Inferior parietal cortex (tissue), 1 donor: ENCODE measurements around the gene LRP1.

ENCODE experiments used
- DNase-seq: peaks from one replicate; pipeline ENCODE4 v3.0.0-alpha.2; 2016; ENCODE audit errors: extremely low spot score

The LRP1 gene

DNA sequence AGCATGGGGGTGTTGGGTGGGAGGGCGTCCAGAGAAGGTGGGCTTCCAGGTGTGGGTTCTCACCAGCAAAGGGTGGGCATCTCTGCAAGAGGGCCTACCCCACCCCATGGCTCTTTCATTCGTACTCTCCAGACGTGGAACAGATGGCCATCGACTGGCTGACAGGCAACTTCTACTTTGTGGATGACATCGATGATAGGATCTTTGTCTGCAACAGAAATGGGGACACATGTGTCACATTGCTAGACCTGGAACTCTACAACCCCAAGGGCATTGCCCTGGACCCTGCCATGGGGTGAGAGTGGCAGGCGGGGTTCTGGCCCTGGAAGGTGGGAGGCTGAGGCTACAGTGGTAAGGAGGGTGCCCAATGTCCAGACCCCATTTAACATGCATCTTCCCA, 25.8 kb downstream of the LRP1 start:
- no peak for DNase-seq

DNA sequence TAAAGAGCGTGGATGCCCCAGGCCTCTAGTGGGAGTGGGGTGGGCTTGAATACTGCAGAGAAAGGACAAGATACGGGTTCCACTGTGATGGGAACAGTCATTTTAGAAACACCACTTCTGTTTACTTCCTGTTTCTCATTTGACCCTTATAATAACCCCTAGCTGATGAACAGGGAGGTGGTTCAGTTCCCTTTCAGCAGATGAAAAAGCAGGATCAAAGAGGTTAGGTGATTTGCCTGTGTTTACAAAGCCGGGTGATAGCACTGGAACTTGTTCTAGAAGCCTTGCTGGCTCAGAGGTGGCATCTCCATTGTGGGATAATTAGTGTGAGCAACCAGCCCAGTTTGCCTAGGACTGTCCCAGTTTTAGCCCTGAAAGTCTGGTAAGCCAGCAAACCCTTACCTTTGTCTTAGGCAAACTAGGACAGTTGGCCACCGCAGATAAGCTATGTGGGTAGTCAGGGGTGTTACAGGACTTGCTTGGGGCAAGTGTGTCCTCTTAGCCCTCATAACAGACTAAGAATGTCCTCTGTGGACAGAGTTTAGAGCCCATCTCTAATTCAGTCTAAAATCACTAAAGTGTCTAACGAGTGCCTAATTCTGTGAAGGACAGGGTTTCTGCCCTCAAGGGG, 26.6 kb downstream of the LRP1 start:
- no peak for DNase-seq

DNA sequence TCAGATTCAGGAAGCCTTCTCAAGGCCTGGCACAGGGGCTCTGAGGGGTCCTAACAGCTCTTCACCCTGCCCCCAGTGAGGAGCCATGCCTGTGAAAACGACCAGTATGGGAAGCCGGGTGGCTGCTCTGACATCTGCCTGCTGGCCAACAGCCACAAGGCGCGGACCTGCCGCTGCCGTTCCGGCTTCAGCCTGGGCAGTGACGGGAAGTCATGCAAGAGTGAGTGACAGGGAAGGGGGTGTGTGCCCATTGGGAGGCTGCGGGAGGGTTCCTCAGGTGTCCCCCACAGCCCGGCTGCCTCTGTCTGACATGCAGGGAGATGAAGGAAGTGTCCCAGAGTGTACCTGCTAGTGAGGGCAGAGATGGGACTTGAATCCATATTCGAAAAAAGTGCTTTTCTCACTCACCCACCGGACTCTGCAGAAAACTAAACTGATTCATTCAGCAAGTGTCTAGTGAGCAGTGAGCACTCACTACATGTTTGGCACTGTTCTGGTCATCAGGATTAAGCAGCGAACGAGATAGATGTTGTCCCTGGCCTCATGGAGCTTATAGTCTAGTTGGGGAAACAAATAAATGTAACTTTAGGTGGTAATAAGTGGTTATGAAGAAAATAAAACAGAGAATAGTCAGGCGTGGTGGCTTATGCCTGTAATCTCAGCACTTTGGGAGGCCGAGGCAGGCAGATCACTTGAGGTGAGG, 28.6 kb downstream of the LRP1 start:
- DNase-seq = no peak

DNA sequence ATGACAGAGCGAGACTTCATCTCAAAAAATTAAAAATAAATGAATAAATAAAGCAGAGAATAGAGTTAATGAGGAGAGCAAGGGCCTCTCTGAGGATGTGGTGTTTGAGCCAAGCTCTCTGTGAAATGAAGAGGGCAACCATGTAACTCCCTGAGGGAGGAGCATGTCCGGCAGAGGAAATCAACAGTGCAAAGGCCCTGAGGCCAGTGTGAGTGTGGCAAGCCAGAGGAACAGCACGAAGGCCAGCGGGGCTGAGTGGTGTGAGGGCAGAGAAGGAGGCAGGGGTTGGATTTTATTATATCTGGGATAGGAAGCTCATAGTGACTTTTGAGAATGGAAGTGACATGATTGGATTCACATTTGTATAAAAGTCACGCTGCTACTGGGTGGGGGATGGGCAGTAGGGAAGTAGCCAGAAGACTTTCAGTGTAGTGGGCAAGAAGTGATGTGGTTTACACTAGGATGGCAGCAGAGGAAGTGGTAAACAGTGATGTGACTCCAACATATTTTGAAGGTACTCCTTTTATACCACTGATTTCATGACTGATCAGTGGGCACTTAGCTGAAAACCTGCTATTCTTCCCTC, 29.4 kb downstream of the LRP1 start:
- DNase-seq = no peak

DNA sequence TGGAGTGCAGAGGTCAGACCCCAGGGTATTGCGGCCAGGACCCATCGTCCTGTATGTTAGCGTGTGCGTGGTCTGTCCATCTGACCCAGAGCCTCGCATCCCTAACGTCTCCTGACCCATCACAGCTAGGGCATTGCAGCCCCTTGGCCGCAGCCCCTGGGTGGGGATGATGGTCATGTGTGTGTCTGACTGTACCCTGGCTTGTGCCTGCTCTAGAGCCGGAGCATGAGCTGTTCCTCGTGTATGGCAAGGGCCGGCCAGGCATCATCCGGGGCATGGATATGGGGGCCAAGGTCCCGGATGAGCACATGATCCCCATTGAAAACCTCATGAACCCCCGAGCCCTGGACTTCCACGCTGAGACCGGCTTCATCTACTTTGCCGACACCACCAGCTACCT, 29.9 kb downstream of the LRP1 start:
- no peak for DNase-seq

DNA sequence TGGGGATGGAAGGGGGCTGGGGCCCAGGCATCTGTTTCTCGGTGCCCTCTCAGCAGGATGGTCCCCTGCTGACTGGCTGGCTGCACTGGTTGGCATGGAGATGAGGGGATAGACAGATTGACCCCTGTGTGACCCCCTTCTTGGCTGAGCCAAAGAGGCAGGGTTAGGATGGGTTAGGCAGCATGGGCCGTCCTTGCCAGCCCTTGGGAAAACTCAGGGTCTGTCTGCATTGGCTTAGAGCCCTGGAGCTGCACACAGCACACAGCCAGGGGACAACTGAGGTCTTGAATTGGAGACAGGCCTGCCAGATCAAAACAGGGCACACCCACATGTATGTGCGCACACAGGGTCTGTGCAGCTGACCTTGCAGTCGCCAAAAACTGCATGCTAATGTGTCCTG, 30.4 kb downstream of the LRP1 start:
- no peak for DNase-seq

DNA sequence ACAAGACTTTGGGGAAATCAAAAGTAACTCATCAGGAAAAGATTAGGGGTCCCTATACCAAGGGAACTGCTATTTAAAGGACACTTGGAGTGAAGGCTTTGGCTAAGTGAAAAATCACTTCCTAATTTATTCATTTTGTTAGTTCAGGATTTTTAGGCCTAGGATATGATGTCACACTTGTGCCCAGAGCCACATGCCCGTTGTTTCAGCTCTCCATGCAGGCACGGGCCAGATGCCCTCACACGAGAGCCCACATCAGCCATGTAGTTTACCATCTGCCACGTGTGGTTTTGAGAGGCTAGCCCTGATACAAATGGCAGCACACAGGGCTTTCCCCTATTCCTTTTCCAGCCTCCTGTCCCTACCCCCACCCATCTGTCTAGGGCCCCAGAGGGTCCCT, 31.0 kb downstream of the LRP1 start:
- no peak for DNase-seq

DNA sequence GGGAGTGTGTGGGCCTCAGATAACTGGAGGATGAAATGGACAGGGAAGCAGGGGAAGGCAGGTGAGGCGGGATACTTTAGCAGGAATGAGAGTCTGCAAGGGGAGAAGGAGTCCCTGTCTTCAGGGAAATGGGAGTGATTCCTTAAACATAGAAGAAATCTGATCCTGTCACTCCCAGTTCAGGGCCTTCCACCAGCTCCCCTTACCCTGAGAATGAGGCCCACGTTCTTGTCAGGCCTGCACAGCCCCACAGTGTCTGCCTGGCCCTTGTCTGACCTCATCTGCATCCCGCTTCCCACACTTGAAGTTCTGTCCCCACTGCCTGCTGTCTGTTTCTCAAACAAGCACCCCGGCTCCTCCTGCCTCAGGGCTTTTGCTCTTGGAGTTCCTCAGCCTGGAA, 31.8 kb downstream of the LRP1 start:
- DNase-seq = no peak

DNA sequence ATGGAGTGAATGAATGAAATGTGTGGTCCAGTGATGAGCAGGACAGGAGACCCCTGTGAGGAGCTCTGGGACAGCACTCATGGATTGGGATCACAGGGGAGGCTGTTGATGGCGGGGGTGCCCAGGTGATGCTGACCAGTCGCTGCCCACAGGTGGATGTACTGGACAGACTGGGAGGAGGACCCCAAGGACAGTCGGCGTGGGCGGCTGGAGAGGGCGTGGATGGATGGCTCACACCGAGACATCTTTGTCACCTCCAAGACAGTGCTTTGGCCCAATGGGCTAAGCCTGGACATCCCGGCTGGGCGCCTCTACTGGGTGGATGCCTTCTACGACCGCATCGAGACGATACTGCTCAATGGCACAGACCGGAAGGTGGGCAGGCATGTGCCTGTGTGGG, 32.5 kb downstream of the LRP1 start:
- DNase-seq = no peak

DNA sequence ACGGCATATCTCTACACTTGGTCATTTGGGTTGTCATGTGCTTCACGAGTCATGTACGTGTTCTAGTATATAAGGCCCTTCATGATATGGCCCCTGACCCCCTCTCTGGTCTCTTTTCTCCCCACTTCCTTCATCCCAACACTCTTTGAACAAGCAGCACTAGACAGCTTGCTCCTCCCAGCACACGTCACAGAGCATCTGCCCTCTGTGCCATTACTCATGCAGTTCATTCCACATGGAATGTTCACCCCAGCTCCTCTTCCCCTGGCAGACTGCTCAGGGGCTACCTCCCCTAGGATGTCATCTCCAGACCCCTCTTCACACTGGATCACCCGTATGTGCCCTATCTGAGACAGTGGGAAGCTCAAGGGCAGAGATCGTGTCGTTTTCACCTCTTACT, 33.2 kb downstream of the LRP1 start:
- DNase-seq = no peak

DNA sequence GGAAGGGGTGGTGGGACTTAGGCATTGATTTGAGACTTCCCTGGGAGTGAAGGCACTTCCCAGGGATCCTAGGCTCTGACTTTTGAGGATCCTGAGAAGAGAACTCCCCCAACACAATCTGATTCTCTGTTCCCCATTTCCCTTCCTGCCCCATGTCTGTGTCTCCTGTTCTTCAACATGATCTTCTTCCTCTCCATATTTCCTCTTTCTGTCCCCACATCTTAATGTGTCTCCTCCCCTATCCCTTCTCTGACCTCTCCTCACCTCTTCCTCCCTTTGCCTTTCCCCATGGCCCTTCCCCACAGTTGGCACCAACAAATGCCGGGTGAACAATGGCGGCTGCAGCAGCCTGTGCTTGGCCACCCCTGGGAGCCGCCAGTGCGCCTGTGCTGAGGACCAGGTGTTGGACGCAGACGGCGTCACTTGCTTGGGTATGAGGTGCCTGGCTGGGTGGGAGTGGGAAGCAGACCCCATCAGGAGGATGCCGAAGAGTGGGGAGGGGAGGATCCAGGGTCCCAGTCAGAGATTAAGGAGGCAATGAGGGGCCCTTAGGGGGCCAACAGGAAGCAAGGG, 34.4 kb downstream of the LRP1 start:
- DNase-seq = no peak

DNA sequence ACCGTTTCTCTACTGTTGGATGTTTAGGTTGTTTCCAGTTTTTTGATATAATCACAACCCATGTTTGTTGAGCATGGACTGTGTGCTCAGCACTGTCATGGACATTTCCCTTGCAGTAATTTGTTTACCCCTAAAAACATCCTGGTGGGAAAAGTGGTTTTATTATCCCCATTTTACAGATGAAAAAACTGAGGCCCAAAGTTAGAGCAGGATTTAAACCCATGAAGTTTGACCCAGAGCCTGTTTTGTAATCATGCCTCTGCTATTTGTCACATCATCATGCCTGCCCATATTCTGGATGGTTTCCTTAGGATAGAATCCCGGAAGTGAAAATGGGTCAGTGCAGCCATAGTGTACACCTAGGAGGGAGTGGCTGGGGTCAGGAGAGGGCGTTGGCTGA, 36.2 kb downstream of the LRP1 start:
- no peak for DNase-seq

DNA sequence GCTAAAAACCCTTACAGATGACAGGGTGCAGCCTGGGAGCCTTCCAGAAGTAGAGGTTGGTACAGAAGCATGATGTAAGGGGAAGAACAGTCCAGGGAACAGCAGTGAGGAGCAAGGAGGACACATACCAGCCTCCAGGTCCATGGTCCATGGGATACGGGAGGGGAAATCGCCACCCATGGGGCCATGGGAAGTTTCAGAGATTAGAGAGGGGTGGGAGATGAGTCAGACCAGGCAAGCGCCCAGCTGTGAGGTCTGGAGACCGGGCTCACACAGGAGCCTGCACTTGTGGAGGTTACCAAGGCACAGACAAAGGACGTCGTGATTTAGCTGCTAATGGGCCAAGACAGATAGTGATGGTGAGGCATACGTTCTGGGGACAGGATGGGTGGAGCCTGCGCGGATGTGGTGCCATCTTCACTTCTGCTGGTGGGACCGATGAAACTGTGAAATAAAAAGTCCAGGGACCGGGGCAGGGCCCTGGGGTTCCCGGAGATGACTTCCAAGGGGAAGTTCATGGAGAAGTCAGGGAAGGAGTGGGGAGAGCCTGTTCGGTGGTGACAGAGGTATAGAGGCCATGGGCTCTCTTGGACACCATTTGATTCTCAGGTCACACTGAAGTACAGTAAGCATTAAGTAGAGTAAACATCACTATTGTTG, 36.8 kb downstream of the LRP1 start:
- no peak for DNase-seq

DNA sequence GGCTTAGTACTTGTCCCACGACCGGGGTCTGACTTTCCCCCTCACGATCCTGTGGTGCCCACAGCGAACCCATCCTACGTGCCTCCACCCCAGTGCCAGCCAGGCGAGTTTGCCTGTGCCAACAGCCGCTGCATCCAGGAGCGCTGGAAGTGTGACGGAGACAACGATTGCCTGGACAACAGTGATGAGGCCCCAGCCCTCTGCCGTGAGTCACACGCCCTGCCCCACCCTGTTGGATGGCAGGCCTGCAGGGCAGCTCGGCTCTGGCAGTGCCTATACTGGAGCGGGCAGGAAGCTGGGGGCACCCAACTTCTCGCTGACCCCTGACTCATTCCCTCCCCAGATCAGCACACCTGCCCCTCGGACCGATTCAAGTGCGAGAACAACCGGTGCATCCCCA, 37.5 kb downstream of the LRP1 start:
- no peak for DNase-seq

DNA sequence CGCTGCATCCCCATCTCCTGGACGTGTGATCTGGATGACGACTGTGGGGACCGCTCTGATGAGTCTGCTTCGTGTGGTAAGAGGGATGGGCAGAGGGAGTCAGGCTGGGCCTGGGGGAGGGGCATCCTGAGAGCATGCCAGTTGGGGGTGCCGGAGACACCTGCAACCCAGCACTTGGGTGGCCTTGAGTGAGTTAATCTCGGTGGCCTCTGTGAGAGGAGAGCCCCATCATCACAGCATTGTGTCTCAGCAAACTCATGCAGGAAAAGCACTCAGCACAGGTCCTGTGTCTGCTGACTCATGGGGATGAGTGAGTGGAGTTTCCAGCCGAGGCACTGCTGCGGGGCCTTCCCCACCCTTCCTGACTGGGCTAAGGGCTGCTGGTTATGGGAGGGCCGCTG, 38.7 kb downstream of the LRP1 start:
- no peak for DNase-seq

DNA sequence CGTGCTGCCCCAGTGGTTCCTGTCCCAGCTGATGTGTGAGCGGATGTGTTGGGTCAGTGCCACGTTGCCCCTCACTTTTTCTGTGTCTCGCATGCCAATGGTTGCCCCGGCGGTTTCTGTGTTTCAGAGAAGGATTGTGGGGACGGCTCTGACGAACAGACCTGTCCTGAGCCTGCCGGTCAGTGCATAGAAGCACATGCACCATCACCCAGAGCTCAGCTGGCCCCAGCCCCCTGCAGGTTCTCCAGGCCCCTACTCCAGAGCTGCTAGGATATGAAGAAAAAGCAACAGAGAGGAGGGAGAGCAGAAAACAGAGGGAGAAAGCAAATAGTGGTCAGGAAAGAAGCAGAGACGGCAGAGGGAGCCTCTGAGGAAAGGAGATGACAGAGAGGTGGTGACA, 39.8 kb downstream of the LRP1 start:
- no peak for DNase-seq

DNA sequence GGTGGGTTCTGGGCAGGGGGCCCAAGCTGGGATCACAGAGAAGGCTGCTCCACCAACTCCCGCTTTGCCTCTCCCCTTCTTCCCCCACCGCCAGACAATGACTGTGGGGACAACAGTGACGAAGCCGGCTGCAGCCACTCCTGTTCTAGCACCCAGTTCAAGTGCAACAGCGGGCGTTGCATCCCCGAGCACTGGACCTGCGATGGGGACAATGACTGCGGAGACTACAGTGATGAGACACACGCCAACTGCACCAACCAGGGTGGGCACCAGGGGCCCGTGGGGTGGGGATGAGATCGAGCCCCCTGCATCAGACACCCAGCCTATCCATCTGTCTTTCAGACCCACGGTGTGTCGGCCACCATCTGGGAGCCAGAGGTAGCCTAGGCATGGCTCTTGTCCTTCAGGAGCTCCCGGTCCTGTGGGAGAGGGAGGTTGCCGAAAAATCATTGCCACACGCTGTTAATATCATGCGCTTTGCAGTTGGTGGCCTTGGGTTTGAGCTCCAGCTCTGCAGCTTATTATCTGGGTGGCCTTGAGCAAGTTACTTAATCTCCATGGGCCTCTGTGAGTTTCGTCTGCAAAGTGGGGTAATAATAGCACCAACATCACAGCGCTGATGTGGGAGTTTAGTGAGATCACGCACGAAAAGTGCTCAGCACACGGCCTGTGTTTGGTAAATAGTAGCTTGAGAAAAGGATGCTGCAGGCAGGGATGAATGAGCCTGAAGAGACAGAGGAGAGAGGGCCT, 40.9 kb downstream of the LRP1 start:
- no peak for DNase-seq

DNA sequence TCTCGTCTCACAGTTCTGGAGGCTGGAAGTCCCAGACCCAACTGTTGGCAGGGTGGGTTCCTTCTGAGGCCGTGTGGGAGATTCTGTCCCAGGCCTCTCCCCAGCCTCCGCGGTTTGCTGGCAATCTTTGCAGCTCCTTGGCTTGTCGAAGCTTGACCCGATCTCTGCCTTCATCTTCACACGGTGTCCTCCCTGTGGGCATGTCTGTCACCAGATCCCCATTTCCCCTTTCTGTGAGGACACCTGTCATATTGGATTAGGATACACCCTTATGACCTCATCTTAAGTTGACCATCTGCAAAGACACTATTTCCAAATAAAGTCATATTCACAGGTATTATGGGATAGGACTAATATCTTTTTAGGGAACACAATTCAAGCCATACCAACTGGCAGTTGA, 41.7 kb downstream of the LRP1 start:
- DNase-seq = no peak

DNA sequence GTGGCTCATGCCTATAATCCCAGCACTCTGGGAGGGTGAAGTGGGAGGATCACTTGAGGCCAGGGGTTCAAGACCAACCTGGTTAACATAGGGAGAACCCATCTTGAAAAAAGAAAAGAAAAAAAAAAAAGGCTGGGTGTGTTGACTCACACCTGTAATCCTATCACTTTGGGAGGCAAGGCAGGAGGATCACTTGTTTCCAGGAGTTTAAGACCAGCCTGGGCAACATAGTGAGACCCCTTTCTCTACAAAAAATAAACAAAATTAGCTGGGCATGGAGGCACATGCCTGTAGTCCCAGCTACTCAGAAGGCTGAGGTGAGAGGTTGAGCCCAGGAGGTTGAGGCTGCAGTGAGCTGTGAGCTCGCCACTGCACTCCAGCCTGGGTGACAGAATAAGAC, 42.1 kb downstream of the LRP1 start:
- DNase-seq = no peak

DNA sequence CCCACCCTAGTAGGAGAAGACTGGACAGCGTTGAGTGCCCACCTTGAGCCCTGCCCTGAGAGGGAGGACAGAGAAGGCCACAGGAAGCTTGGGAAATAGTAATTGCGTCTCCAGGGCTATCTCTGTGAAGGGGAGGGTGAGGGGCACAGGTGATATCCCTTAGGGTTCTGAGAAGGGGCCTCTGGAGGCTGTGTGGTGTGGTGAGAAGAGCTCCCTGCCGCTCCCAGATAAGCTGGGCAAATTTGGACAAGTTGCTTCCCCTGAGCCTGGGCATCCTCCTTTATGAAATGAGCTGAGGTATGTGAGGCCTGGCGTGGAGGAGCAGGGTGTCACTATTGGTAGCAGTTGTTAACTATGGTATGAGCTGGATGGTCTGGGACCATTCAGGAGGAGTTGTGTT, 42.6 kb downstream of the LRP1 start:
- DNase-seq = no peak

DNA sequence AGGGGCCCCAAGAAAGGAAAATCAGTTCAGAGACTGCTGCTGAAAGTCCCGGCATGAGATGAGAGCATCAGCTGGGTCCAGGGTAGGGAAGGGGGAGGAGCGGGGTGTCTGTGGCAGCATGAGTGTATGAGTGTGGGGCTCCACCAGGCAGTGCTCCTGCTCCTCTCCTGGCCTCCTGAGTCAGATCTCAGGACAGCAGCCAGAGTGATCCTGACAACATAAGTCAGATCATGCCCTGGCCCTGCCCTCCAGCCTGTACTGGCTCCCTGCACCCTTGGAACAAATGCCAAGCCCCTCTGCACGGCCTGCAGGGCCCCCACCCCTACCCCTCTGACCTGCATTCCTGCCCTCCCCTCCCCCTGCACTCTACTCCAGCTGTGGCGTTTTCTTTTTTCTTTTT, 43.4 kb downstream of the LRP1 start:
- DNase-seq = no peak

DNA sequence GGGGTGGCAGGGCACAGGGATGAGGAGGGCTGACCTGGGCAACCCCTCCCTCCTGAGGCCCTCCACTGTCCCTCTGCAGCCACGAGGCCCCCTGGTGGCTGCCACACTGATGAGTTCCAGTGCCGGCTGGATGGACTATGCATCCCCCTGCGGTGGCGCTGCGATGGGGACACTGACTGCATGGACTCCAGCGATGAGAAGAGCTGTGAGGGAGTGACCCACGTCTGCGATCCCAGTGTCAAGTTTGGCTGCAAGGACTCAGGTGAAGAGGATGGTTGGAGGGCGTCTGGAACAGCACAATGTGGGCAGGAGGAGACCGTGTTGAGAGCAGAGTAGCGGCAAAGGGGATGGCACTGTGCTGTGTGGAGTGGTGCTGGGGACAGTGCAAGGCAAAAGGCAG, 44.8 kb downstream of the LRP1 start:
- no peak for DNase-seq
